HG02885 (cell line): ENCODE results near the gene AGRN.
"Not testable (repeated sequence)": the region's sequence is repeated elsewhere in the genome, so short reads cannot be mapped to it uniquely, and the experiment has no call there.

Source experiments
- ATAC-seq: cut with Tn5 transposase; IDR thresholded peaks from one replicate; pipeline ENCODE4 v1.9.1; 2021; ENCODE audit warnings: mild to moderate bottlenecking; ENCODE audit not compliant: unreplicated experiment, poor library complexity

Gene AGRN

GRCh38 chr1:999725-1000356 lies 20.1 kb upstream of the AGRN start, which contains the start of gene HES4:
HES4 (minus strand) TSS chr1:1000097; CDS start chr1:999973, 124 bp downstream.
- no peak for ATAC-seq

GRCh38 chr1:1000357-1001056 lies 19.4 kb upstream of the AGRN start:
- no peak for ATAC-seq

- ATAC-seq, result no peak
Observed at GRCh38 chr1:1001057-1001783, 18.7 kb upstream of the AGRN start.

GRCh38 chr1:1003618-1004419 lies 16.1 kb upstream of the AGRN start:
- no peak for ATAC-seq

DNA sequence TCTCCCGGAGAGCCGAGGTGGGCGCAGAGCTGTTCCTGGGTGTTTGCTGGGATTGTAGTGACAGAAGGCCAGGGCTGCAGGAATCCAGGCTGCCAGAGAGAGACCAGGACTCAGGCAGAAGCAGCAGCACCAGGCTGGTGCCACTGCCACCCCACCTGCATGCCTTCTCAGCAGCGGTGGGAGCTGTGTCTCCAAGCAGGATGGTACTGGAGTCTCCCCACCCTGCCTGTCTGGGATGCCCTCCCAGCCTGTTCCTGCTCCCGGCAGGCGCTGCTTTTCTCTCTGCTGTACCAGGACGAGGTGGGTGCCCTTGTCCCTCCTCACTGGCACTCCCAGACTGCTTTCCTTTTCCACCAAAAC lies 15.5 kb upstream of the AGRN start:
- no peak for ATAC-seq

DNA sequence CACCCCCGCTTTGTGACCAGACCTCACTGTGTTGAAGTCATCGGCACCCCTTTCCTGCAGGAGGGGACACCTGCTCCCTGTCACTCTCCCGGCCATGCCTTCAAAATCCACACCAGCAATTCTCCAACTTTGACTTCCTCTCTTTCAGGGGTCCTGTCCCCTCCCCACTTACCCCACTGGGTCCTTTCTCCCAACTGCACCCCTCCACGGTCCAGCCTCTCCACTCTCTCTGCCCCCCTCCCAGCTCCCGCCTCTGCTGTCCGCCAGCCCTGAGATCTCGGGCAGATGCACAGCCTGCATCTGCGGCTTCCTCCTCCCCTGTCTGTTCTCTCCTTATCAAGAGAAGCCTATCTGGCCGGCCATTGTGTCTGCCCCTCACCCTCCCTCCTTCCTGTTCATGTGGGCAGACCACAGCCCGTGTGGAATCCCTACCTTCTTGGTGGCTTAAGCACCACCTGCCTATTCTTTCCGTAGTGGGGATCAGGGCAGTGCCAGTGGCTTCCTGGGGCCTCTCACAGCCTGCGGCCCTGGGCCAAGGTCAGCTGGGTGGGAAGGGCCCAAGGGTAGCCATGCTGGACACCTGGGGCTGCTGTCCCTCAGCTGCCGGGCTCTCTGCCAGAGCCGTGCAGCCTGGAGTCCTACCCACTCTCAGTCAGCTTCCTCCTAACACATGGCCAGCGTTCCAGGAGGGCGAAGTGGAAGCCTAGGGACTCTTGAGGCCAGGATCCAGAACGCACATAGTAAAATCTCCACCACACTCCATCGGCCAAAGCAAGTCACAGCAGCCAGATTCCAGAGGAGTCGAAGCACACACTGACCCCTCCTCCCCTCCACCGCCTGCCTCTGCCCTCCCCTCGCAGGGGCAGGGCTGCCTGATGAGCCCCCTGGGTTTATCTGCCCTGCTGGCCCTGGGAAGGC lies 14.9 kb upstream of the AGRN start:
- no peak for ATAC-seq

- no peak for ATAC-seq
Observed at GRCh38 chr1:1005774-1006304, 14.1 kb upstream of the AGRN start.

- no peak for ATAC-seq
Observed at GRCh38 chr1:1006305-1007159, 13.4 kb upstream of the AGRN start.

DNA sequence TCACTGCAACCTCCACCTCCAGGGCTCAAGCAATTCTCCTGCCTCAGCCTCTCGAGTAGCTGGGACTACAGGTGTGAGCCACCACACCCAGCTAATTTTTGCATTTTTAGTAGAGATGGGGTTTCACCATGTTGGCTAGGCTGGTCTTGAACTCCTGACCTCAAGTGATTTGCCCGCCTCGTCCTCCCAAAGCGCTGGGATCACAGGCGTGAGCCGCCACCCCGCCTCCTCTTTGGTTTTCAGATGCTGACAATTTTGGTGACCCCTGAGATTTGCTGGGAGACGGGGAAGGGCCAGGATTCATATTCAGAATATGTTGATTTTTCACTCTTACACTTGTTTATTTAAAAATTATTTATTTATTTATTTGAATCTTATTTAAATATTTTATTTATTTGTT lies 9.8 kb upstream of the AGRN start:
- ATAC-seq, result not testable (repeated sequence)

DNA sequence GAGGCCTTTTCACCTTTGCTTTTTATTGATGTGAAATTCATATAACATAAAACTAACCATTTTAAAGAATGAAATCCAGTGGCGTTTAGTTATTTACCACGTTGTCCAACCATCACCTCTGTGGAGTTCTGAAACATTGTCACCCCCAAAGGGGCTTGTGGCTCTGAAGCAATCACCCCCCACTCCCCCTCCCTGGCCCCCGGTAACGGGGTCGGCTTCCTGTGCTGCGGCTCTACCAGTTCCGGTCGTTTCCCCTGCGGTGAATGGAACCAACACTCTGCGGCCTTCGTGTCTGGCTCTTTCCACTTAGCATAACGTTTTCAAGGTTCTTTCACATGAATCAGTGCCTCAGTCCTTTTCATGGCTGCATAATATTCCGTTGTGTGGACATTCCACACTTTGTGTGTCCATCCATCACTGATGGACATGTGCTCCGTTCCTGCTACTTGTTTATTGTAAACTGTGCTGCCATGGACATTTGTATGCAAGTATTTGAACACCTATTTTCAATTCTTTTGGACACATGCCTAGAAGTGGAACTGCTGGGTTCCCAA lies 8.4 kb upstream of the AGRN start:
- ATAC-seq, result no peak

GRCh38 chr1:1012736-1013104 lies 7.2 kb upstream of the AGRN start:
- not testable (repeated sequence) for ATAC-seq

GRCh38 chr1:1013105-1013921 lies 6.6 kb upstream of the AGRN start, which contains the start of gene ISG15:
ISG15 (plus strand) TSS chr1:1013497; CDS start chr1:1013574, 77 bp downstream.
- peak; percentile 85 for ATAC-seq

DNA sequence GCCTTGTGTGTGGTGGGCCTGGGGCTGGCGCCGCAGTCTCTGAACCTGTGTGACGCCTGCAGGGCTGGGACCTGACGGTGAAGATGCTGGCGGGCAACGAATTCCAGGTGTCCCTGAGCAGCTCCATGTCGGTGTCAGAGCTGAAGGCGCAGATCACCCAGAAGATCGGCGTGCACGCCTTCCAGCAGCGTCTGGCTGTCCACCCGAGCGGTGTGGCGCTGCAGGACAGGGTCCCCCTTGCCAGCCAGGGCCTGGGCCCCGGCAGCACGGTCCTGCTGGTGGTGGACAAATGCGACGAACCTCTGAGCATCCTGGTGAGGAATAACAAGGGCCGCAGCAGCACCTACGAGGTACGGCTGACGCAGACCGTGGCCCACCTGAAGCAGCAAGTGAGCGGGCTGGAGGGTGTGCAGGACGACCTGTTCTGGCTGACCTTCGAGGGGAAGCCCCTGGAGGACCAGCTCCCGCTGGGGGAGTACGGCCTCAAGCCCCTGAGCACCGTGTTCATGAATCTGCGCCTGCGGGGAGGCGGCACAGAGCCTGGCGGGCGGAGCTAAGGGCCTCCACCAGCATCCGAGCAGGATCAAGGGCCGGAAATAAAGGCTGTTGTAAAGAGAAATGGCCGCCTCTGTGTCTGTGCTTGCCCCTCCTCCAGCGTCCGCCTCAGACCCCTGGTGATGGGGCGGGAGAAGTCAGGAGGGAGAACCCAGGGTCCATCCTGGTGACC lies 5.8 kb upstream of the AGRN start:
- ATAC-seq, result peak; percentile 28

- ATAC-seq, result no peak
Observed at GRCh38 chr1:1014799-1015681, 4.9 kb upstream of the AGRN start.

GRCh38 chr1:1017397-1018320 lies 2.3 kb upstream of the AGRN start:
- ATAC-seq, result not testable (repeated sequence)
